HG03571 (cell line): ENCODE measurements around the gene B3GALT2.
"Not testable (repeated sequence)": the region's sequence is repeated elsewhere in the genome, so short reads cannot be mapped to it uniquely, and the experiment has no call there.

Experiments
- ATAC-seq: cut with Tn5 transposase; IDR thresholded peaks from one replicate; pipeline ENCODE4 v1.9.1; 2021; ENCODE audit not compliant: unreplicated experiment

B3GALT2 gene

GRCh38 chr1:193185901-193186731, at the start of gene B3GALT2:
Gene B3GALT2 (minus strand): TSS chr1:193186613. CDS start chr1:193181562, 5,051 bp downstream.
- no peak for ATAC-seq

- no peak for ATAC-seq
Observed at GRCh38 chr1:193234530-193234929, 48.1 kb upstream of the B3GALT2 start.

- ATAC-seq: not testable (repeated sequence)
Observed at GRCh38 chr1:193231146-193231545, 44.7 kb upstream of the B3GALT2 start.

GRCh38 chr1:193229136-193229535, 42.7 kb upstream of the B3GALT2 start:
- no peak for ATAC-seq

- no peak for ATAC-seq
Observed at GRCh38 chr1:193222056-193222615, 35.7 kb upstream of the B3GALT2 start.

GRCh38 chr1:193221651-193222050, 35.2 kb upstream of the B3GALT2 start:
- ATAC-seq: no peak

GRCh38 chr1:193219391-193219790, 33.0 kb upstream of the B3GALT2 start:
- no peak for ATAC-seq

GRCh38 chr1:193216920-193217319, 30.5 kb upstream of the B3GALT2 start:
- ATAC-seq: peak; percentile 68

- ATAC-seq: no peak
Observed at GRCh38 chr1:193213998-193214397, 27.6 kb upstream of the B3GALT2 start.

- no peak for ATAC-seq
Observed at GRCh38 chr1:193212637-193213036, 26.2 kb upstream of the B3GALT2 start.

- ATAC-seq: peak; percentile 71
Observed at GRCh38 chr1:193211539-193211938, 25.1 kb upstream of the B3GALT2 start.

- no peak for ATAC-seq
Observed at GRCh38 chr1:193210996-193211395, 24.6 kb upstream of the B3GALT2 start.

GRCh38 chr1:193201021-193201420, 14.6 kb upstream of the B3GALT2 start:
- ATAC-seq: no peak

- no peak for ATAC-seq
Observed at GRCh38 chr1:193199940-193200339, 13.5 kb upstream of the B3GALT2 start.

- no peak for ATAC-seq
Observed at GRCh38 chr1:193192586-193192985, 6.2 kb upstream of the B3GALT2 start.

- no peak for ATAC-seq
Observed at GRCh38 chr1:193190096-193190744, 3.8 kb upstream of the B3GALT2 start.

GRCh38 chr1:193189442-193190095, 3.2 kb upstream of the B3GALT2 start:
- ATAC-seq: no peak

- not testable (repeated sequence) for ATAC-seq
Observed at GRCh38 chr1:193188915-193189314, 2.5 kb upstream of the B3GALT2 start.

- no peak for ATAC-seq
Observed at GRCh38 chr1:193187114-193187513, 701 bp upstream of the B3GALT2 start.

- ATAC-seq: no peak
Observed at GRCh38 chr1:193185211-193185610, 1.2 kb downstream of the B3GALT2 start.

GRCh38 chr1:193184776-193185175, 1.6 kb downstream of the B3GALT2 start:
- ATAC-seq: no peak
